HEK293 (cell line): ENCODE data around the gene NT5C1B.

ENCODE experiments used
- ZBTB7A ChIP-seq: fragments of 450-650 bp; formaldehyde crosslinking; IDR thresholded peaks from 2 replicates; pipeline ENCODE4 v1.5.1; 2016; ENCODE audit warnings: low read depth, missing biosample characterization, missing genetic modification characterization
- ZNF157 ChIP-seq: fragments of 450-650 bp; formaldehyde crosslinking; IDR thresholded peaks from 2 replicates; pipeline ENCODE4 v1.5.1; 2016; ENCODE audit warnings: missing biosample characterization, missing genetic modification characterization
- ZNF2 ChIP-seq: fragments of 450-650 bp; formaldehyde crosslinking; IDR thresholded peaks from 2 replicates; pipeline ENCODE4 v1.5.1; 2016; ENCODE audit warnings: missing biosample characterization, missing genetic modification characterization
- ZNF202 ChIP-seq: fragments of 450-650 bp; formaldehyde crosslinking; IDR thresholded peaks from 2 replicates; pipeline ENCODE4 v1.5.1; 2016; ENCODE audit warnings: missing biosample characterization, missing genetic modification characterization, borderline replicate concordance
- ZNF37A ChIP-seq: fragments of 450-650 bp; IDR thresholded peaks from 2 replicates; pipeline ENCODE4 v1.5.1; 2018; ENCODE audit warnings: missing biosample characterization, missing genetic modification characterization
- TF ChIP-seq, protein P1 (sequence below): fragments of 450-650 bp; formaldehyde crosslinking; IDR thresholded peaks from 2 replicates; pipeline ENCODE4 v1.5.1; 2016; ENCODE audit warnings: missing biosample characterization, missing genetic modification characterization
- TF ChIP-seq, protein P2 (sequence below): fragments of 450-650 bp; formaldehyde crosslinking; IDR thresholded peaks from 2 replicates; pipeline ENCODE4 v1.5.1; 2016; ENCODE audit warnings: missing biosample characterization, missing genetic modification characterization
- TF ChIP-seq, protein P3 (sequence below): fragments of 450-650 bp; formaldehyde crosslinking; IDR thresholded peaks from 2 replicates; pipeline ENCODE4 v1.5.1; 2016; ENCODE audit warnings: missing biosample characterization, missing genetic modification characterization

DNA sequence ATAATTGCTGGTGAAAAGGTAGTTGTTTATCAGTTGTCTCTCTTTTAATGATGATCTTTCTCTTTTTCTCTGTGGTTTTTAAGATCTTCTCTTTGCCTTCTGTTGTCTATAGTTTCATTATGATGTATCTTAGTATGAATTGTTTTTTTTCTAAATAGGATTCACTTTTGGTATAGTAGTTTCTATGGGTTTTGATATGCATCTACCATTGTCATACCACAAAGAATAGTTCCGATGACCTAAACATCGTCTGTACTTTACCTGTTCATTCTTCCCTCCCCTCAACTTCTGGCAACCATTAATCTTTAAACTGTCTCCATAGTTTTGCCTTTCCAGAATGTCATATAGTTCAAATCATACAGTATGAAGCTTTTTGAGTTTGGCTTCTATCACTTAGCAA, 48.5 kb downstream of the NT5C1B start:
- TF ChIP-seq ZNF2 (tag by site-specific recombination): no peak
- TF ChIP-seq, protein P1, sequence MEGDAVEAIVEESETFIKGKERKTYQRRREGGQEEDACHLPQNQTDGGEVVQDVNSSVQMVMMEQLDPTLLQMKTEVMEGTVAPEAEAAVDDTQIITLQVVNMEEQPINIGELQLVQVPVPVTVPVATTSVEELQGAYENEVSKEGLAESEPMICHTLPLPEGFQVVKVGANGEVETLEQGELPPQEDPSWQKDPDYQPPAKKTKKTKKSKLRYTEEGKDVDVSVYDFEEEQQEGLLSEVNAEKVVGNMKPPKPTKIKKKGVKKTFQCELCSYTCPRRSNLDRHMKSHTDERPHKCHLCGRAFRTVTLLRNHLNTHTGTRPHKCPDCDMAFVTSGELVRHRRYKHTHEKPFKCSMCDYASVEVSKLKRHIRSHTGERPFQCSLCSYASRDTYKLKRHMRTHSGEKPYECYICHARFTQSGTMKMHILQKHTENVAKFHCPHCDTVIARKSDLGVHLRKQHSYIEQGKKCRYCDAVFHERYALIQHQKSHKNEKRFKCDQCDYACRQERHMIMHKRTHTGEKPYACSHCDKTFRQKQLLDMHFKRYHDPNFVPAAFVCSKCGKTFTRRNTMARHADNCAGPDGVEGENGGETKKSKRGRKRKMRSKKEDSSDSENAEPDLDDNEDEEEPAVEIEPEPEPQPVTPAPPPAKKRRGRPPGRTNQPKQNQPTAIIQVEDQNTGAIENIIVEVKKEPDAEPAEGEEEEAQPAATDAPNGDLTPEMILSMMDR (tag by site-specific recombination): no peak
- TF ChIP-seq, protein P2, sequence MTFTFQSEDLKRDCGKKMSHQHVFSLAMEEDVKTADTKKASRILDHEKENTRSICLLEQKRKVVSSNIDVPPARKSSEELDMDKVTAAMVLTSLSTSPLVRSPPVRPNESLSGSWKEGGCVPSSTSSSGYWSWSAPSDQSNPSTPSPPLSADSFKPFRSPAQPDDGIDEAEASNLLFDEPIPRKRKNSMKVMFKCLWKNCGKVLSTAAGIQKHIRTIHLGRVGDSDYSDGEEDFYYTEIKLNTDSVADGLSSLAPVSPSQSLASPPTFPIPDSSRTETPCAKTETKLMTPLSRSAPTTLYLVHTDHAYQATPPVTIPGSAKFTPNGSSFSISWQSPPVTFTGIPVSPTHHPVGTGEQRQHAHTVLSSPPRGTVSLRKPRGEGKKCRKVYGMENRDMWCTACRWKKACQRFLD (tag by site-specific recombination): no peak
- TF ChIP-seq ZNF157 (tag by site-specific recombination): no peak
- no peak for TF ChIP-seq ZNF37A (tag by site-specific recombination)
- no peak for TF ChIP-seq ZBTB7A (tag by site-specific recombination)
- no peak for TF ChIP-seq ZNF202 (tag by site-specific recombination)
- TF ChIP-seq, protein P3, sequence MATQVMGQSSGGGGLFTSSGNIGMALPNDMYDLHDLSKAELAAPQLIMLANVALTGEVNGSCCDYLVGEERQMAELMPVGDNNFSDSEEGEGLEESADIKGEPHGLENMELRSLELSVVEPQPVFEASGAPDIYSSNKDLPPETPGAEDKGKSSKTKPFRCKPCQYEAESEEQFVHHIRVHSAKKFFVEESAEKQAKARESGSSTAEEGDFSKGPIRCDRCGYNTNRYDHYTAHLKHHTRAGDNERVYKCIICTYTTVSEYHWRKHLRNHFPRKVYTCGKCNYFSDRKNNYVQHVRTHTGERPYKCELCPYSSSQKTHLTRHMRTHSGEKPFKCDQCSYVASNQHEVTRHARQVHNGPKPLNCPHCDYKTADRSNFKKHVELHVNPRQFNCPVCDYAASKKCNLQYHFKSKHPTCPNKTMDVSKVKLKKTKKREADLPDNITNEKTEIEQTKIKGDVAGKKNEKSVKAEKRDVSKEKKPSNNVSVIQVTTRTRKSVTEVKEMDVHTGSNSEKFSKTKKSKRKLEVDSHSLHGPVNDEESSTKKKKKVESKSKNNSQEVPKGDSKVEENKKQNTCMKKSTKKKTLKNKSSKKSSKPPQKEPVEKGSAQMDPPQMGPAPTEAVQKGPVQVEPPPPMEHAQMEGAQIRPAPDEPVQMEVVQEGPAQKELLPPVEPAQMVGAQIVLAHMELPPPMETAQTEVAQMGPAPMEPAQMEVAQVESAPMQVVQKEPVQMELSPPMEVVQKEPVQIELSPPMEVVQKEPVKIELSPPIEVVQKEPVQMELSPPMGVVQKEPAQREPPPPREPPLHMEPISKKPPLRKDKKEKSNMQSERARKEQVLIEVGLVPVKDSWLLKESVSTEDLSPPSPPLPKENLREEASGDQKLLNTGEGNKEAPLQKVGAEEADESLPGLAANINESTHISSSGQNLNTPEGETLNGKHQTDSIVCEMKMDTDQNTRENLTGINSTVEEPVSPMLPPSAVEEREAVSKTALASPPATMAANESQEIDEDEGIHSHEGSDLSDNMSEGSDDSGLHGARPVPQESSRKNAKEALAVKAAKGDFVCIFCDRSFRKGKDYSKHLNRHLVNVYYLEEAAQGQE (tag by site-specific recombination): no peak
